H1 (cell line): ENCODE results near the gene SYF2. TPM values are rescaled to one million over a fixed set of nuclear protein-coding genes. Genes with fewer than 3 reads are reported as not detected.

Experiments used
- CTCF ChIA-PET: fragments of 300-600 bp; sonication (Branson Sonifier 250); formaldehyde crosslinking; loops from one replicate; lab custom pipeline; 2021; ENCODE audit not compliant: partially characterized antibody; lab: Charles Lee
- POLR2A ChIA-PET: fragments of 300-600 bp; sonication (Branson Sonifier 250); formaldehyde crosslinking; loops from one replicate; lab custom pipeline; 2021; ENCODE audit warnings: inconsistent platforms; ENCODE audit not compliant: partially characterized antibody; lab: Charles Lee
- DNase-seq, 2 experiments: peaks; one replicate each; pipeline versions ENCODE4 v3.0.0 to v3.0.0-alpha.2; 2010 to 2022; ENCODE audit warnings: low spot score in 2 of 2, low read depth in 1 of 2, mixed read lengths in 1 of 2
- FAIRE-seq: peaks from 2 replicates; lab custom pipeline; 2011; peaks lifted over from hg19 to GRCh38; lab: Jason Lieb, UNC
- H2AFZ ChIP-seq: 2 replicates; pipeline ENCODE4 v1.8.1; 2012; ENCODE audit warnings: low read length, inconsistent platforms
- H2AK5ac ChIP-seq: 2 replicates; pipeline ENCODE4 v1.6.1; 2013; ENCODE audit warnings: low read depth, low read length
- H2BK120ac ChIP-seq: replicated peaks from 2 replicates; pipeline ENCODE3; 2013; ENCODE audit warnings: low read depth, low read length, inconsistent platforms
- H2BK12ac ChIP-seq: 2 replicates; pipeline ENCODE4 v1.6.1; 2013; ENCODE audit warnings: low read depth, low read length
- H2BK15ac ChIP-seq: 2 replicates; pipeline ENCODE4 v1.6.1; 2013; ENCODE audit warnings: low read length
- H2BK20ac ChIP-seq: 2 replicates; pipeline ENCODE4 v1.6.1; 2013; ENCODE audit warnings: low read length
- H2BK5ac ChIP-seq: 2 replicates; pipeline ENCODE4 v1.6.1; 2013; ENCODE audit warnings: low read depth, low read length
- H3K14ac ChIP-seq: 2 replicates; pipeline ENCODE4 v1.6.1; 2013; ENCODE audit warnings: inconsistent platforms; ENCODE audit not compliant: insufficient read length
- H3K18ac ChIP-seq: 2 replicates; pipeline ENCODE4 v1.6.1; 2013; ENCODE audit warnings: low read length; ENCODE audit errors: extremely low read depth
- H3K23ac ChIP-seq: 2 replicates; pipeline ENCODE4 v1.6.1; 2013; ENCODE audit warnings: inconsistent platforms; ENCODE audit not compliant: insufficient read length
- H3K23me2 ChIP-seq: 2 replicates; pipeline ENCODE4 v1.6.1; 2013; ENCODE audit warnings: low read depth, low read length
- H3K27ac ChIP-seq: 2 replicates; pipeline ENCODE4 v1.6.1; 2011; ENCODE audit warnings: low read depth, low read length, inconsistent platforms
- H3K27me3 ChIP-seq, 4 experiments: replicated peaks in 1 of 4; 1 replicate in 1 of 4; 2 replicates in 3 of 4; pipeline versions ENCODE4 v1.6.1 to v1.8.1; 2011 to 2013; ENCODE audit warnings: low read length in 3 of 4, mild to moderate bottlenecking in 3 of 4, inconsistent platforms in 2 of 4, mixed read lengths in 2 of 4, moderate library complexity in 1 of 4; ENCODE audit not compliant: control insufficient read depth in 3 of 4, insufficient read depth in 3 of 4; ENCODE audit errors: extremely low read depth in 1 of 4
- H3K36me3 ChIP-seq, 4 experiments: 2 replicates each; pipeline versions ENCODE4 v1.6.1 to v1.8.1; 2011 to 2013; ENCODE audit warnings: mild to moderate bottlenecking in 4 of 4, low read length in 3 of 4, moderate library complexity in 2 of 4, control low read depth in 1 of 4, inconsistent platforms in 1 of 4; ENCODE audit not compliant: insufficient read depth in 4 of 4, control insufficient read depth in 2 of 4
- H3K4ac ChIP-seq: replicated peaks from 2 replicates; pipeline ENCODE3; 2013; ENCODE audit warnings: low read length, low read depth, mixed read lengths, inconsistent platforms; ENCODE audit not compliant: insufficient read length
- H3K4me1 ChIP-seq, 4 experiments: replicated peaks in 1 of 4; 1 replicate in 1 of 4; 2 replicates in 3 of 4; pipeline versions ENCODE4 v1.6.1 to v1.8.1; 2011 to 2013; ENCODE audit warnings: low read length in 3 of 4, inconsistent platforms in 2 of 4, mixed read lengths in 1 of 4; ENCODE audit not compliant: insufficient read depth in 4 of 4, control insufficient read depth in 3 of 4
- H3K4me2 ChIP-seq, 2 experiments: 2 replicates each; pipeline versions ENCODE4 v1.6.1 to v1.8.1; 2011 to 2013; ENCODE audit warnings: low read depth in 2 of 2, low read length in 2 of 2, control low read depth in 1 of 2, inconsistent platforms in 1 of 2, mild to moderate bottlenecking in 1 of 2; ENCODE audit not compliant: insufficient read depth in 1 of 2
- H3K4me3 ChIP-seq, 4 experiments: fragments of 200-600, 300-600 bp in 1 of 4; sonication (generic), shearing (Covaris generic), sonication (Bioruptor Twin) in 1 of 4; 2 replicates each; pipeline versions ENCODE4 v1.5.1 to v1.8.1; 2011 to 2016; ENCODE audit warnings: low read length in 4 of 4, low read depth in 3 of 4, control low read depth in 2 of 4, inconsistent platforms in 2 of 4, mild to moderate bottlenecking in 2 of 4, mixed read lengths in 1 of 4, moderate library complexity in 1 of 4; ENCODE audit not compliant: insufficient read depth in 2 of 4; ENCODE audit errors: extremely low read depth in 1 of 4
- H3K56ac ChIP-seq: replicated peaks from 2 replicates; pipeline ENCODE3; 2013; ENCODE audit warnings: low read depth, mild to moderate bottlenecking, mixed read lengths, low read length, inconsistent platforms; ENCODE audit not compliant: insufficient read length
- H3K79me1 ChIP-seq: 2 replicates; pipeline ENCODE4 v1.6.1; 2013; ENCODE audit warnings: low read depth, low read length, control low read depth
- H3K79me2 ChIP-seq, 2 experiments: 2 replicates each; pipeline versions ENCODE4 v1.6.1 to v1.8.1; 2012 to 2013; ENCODE audit warnings: low read length in 2 of 2, mild to moderate bottlenecking in 2 of 2, inconsistent platforms in 1 of 2; ENCODE audit not compliant: insufficient read depth in 2 of 2, control insufficient read depth in 1 of 2
- H3K9ac ChIP-seq, 4 experiments: replicated peaks in 1 of 4; 1 replicate in 1 of 4; 2 replicates in 3 of 4; pipeline versions ENCODE4 v1.6.1 to v1.8.1; 2011 to 2013; ENCODE audit warnings: low read depth in 3 of 4, low read length in 3 of 4, control low read depth in 2 of 4, mild to moderate bottlenecking in 2 of 4, moderate library complexity in 2 of 4, inconsistent platforms in 1 of 4; ENCODE audit errors: extremely low read depth in 1 of 4
- H3K9me3 ChIP-seq, 2 experiments: 2 replicates each; pipeline versions ENCODE4 v1.6.1 to v1.8.1; 2012 to 2013; ENCODE audit warnings: mild to moderate bottlenecking in 2 of 2, moderate library complexity in 2 of 2, control low read depth in 1 of 2, inconsistent platforms in 1 of 2, low read depth in 1 of 2, low read length in 1 of 2, mixed read lengths in 1 of 2; ENCODE audit not compliant: insufficient read depth in 2 of 2
- H4K20me1 ChIP-seq, 2 experiments: replicated peaks in 1 of 2; 2 replicates each; pipeline versions ENCODE3 to v1.8.1; 2011 to 2013; ENCODE audit warnings: inconsistent platforms in 2 of 2, low read length in 2 of 2, mild to moderate bottlenecking in 1 of 2; ENCODE audit not compliant: insufficient read depth in 2 of 2, control insufficient read depth in 1 of 2
- H4K5ac ChIP-seq: 2 replicates; pipeline ENCODE4 v1.6.1; 2013; ENCODE audit warnings: low read length, low read depth, mixed read lengths, inconsistent platforms; ENCODE audit not compliant: insufficient read length
- H4K8ac ChIP-seq: 2 replicates; pipeline ENCODE4 v1.8.0; 2013; ENCODE audit warnings: mild to moderate bottlenecking, moderate library complexity, low read length, inconsistent platforms; ENCODE audit not compliant: insufficient read depth; ENCODE audit errors: extremely low read depth
- H4K91ac ChIP-seq: replicated peaks from 2 replicates; pipeline ENCODE3; 2013; ENCODE audit warnings: low read length, mixed read lengths, inconsistent platforms; ENCODE audit not compliant: insufficient read length
- FOSL1 ChIP-seq: IDR thresholded peaks from 2 replicates; pipeline ENCODE4 v1.6.1; 2011; ENCODE audit warnings: mild to moderate bottlenecking, low read depth, low read length, moderate library complexity; ENCODE audit not compliant: insufficient read depth
- KDM5A ChIP-seq: fragments of 200-600 bp; IDR thresholded peaks from 2 replicates; pipeline ENCODE4 v1.7.1; 2012; ENCODE audit warnings: mild to moderate bottlenecking, low read length, inconsistent platforms, mixed read lengths
- NRF1 ChIP-seq: IDR thresholded peaks from 2 replicates; pipeline ENCODE4 v1.6.1; 2011; ENCODE audit warnings: mild to moderate bottlenecking, low read depth, low read length, improper control_type of control experiment
- RAD21 ChIP-seq, 2 experiments: IDR thresholded peaks in 1 of 2; conservative IDR thresholded peaks in 1 of 2; 2 replicates each; pipeline ENCODE4 v1.6.1; 2011; ENCODE audit warnings: low read depth in 2 of 2, low read length in 2 of 2, improper control_type of control experiment in 1 of 2, inconsistent platforms in 1 of 2, mild to moderate bottlenecking in 1 of 2, moderate library complexity in 1 of 2
- WGBS, 2 experiments: shearing (Covaris generic) in 1 of 2; methylation state at CpG; one replicate each; pipeline versions ENCODE4 v1.1.6 to v1.1.7; 2013 to 2015; ENCODE audit warnings: low lambda C conversion rate in 2 of 2, mixed read lengths in 2 of 2, inconsistent platforms in 1 of 2, low coverage in 1 of 2, missing lambda C conversion rate in 1 of 2; ENCODE audit not compliant: insufficient replicate concordance in 2 of 2, insufficient coverage in 1 of 2, insufficient read length in 1 of 2; ENCODE audit errors: extremely low coverage in 1 of 2, missing lambda C conversion rate in 1 of 2; 5-methylcytosine and 5-hydroxymethylcytosine counted together
- polyA plus RNA-seq, 7 experiments: library from polyadenylated mRNA; depleted of rRNA in 3 of 7; stranded (reverse) in 5 of 7; unstranded in 2 of 7; fragments of >200 nt in 5 of 7; fragments of 200-250 nt in 2 of 7; gene quantifications; 1 replicate in 5 of 7; 2 replicates in 1 of 7; 4 replicates in 1 of 7; pipeline versions ENCODE4 v1.2.1 to v1.2.3, GENCODE V29; 2011 to 2013; ENCODE audit warnings: missing spikeins in 2 of 7, mixed read lengths in 2 of 7
- total RNA-seq: library from RNA; stranded (reverse); fragmentation: NEBNext Ultra II Directional; extraction: Animal tissue kit (Norgen Biotek cat#: 25700); gene quantifications from 2 replicates; pipeline ENCODE4 v1.2.1, GENCODE V29; 2021

Gene SYF2
- total and polyA plus RNA-seq, 2 of the 8 experiments (the other 6 are each of a cell fraction or from before 2014, with no cell fraction given): 7.5 to 33.0 TPM

DNA sequence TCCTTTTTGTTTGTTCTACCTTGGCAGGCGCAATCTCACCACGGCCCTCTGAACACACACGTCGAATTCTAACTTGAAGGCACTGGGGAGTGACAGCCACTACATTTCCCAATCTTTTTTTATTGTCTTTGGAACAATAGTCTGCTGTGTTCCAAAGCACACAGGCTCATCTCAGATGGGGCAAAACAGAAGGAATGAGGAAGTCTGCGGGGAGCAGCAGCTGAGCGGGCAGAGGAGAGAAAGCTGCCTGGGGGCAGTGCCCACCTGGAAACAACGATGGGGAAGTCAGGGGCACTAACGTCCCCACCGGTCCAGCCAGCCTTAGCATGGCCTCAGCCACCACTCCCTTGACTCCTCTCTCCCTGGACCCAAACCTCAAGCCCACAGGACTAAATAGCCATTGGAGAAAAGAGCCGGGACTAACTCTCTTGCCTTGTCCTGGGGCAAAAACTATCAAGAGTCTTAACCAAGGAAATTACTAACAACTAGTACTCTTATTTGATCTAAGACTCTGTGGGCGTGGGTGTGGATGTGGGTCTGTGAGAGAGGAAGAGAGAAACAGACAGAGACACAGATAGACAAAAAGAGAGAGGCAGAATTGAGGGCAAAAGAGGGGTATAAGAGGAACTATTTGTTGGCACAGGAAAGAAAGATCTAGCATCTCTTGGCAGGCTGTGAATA lies 34.2 kb downstream of the SYF2 start:
- Histone ChIP-seq H3K9ac (no peak overlapping the region), H3K9me3 (no peaks in the 10 kb centered on the region), H3K23me2 (peaks cover 4% of the 10 kb centered on the region; the same call in 1 of the 2 replicates), H2AK5ac (no peak overlapping the region), H4K8ac (no peak overlapping the region), H2BK15ac (0 out of 2 replicates have a peak overlapping the region, but pooled peaks have one; percentile 61), H3K79me1 (no peaks in the 10 kb centered on the region), H3K18ac (no peak overlapping the region), H3K79me2 (no peaks in the 10 kb centered on the region), H3K4me2 (no peak overlapping the region), H3K27me3 (no peaks in the 10 kb centered on the region), H4K20me1 (peaks cover 0 to 4% of the 10 kb centered on the region in 2 experiments), H3K14ac (no peak overlapping the region), H2BK12ac (no peak overlapping the region), H4K91ac (no peak overlapping the region), H2BK120ac (no peak overlapping the region), H3K23ac (no peak overlapping the region), H3K27ac (no peak overlapping the region), H2BK5ac (no peak overlapping the region), H3K4ac (no peak overlapping the region), H2BK20ac (no peak overlapping the region), H3K4me1 (peaks cover 2 to 5% (median 3%) of the 10 kb centered on the region in 4 experiments; a peak in 3 of 7 replicates), H3K36me3 (no peaks in the 10 kb centered on the region), H3K56ac (no peak overlapping the region), H4K5ac (no peak overlapping the region), H2AFZ (no peak overlapping the region), H3K4me3 (no peak overlapping the region)
- FAIRE-seq (no peak), DNase-seq (no peak)
- POLR2A ChIA-PET: interaction anchor here (1.9 kb wide), 1 partner anchor 34 kb away, joined by 4 read pairs; the partner anchor contains the start of gene SYF2
- CTCF ChIA-PET: interaction anchor here (0.6 to 1.9 kb wide), 7 partner anchors 9 to 362 kb away, joined by 3 to 6 read pairs (median 3); no protein-coding TSS in a partner anchor
- WGBS, 2 experiments: 91% methylated on average over 9 of the region's 11 CpGs; no CpG with 5 or more reads in 1 of the 2 experiments
- no peak for TF ChIP-seq NRF1
- TF ChIP-seq FOSL1: no peak
- TF ChIP-seq RAD21 (IDR thresholded peaks at IDR 0.05 in 1 of 2, conservative IDR thresholded peaks at IDR 0.05 in 1 of 2; ENCODE audit: low read depth in 2 of 2, low read length in 2 of 2): no peak
- no peak for TF ChIP-seq KDM5A
